GM12878 (cell line): Measurements from ENCODE around the gene TECTB. TPM values are rescaled to one million over a fixed set of nuclear protein-coding genes. Genes with fewer than 3 reads are reported as not detected.

Experiments used
- ATAC-seq: fragments of 200-7000 bp; cut with Tn5 transposase; 3 replicates; pipeline ENCODE4 v1.9.1; 2020; ENCODE audit warnings: mild to moderate bottlenecking, moderate library complexity
- BruUV-seq: library from RNA; stranded (reverse); fragments of 400-500 nt; replicated peaks from 2 replicates; lab custom pipeline; 2021; lab: Mats Ljungman, UMichigan
- CTCF ChIA-PET: fragments of 300-600 bp; sonication (Branson Sonifier 250); formaldehyde crosslinking; extraction: SDS; loops from one replicate; lab custom pipeline; 2021; ENCODE audit warnings: inconsistent platforms; lab: Yijun Ruan, JAX
- POLR2A ChIA-PET: fragments of 350-600 bp; formaldehyde crosslinking; extraction: SDS; loops from one replicate; lab custom pipeline; 2021; ENCODE audit warnings: inconsistent platforms; lab: Charles Lee
- RAD21 ChIA-PET: fragments of 300-600 bp; sonication (Branson Sonifier 250); formaldehyde crosslinking; loops from one replicate; lab custom pipeline; 2023; ENCODE audit warnings: antibody characterized with exemption; ENCODE audit not compliant: unreplicated experiment; lab: Charles Lee
- SMC1A ChIA-PET: fragments of 300-600 bp; sonication (Branson Sonifier 250); formaldehyde crosslinking; loops from one replicate; lab custom pipeline; 2023; ENCODE audit not compliant: unreplicated experiment, uncharacterized antibody; lab: Charles Lee
- DNase-seq: peaks from one replicate; pipeline ENCODE4 v3.0.0-alpha.2; 2011; ENCODE audit warnings: low read depth, low spot score
- FAIRE-seq: peaks from 3 replicates; lab custom pipeline; 2011; peaks lifted over from hg19 to GRCh38; lab: Jason Lieb, UNC
- H2AFZ ChIP-seq: 2 replicates; pipeline ENCODE4 v1.6.0; 2011; ENCODE audit warnings: low read depth, low read length, control low read depth; ENCODE audit not compliant: control insufficient read depth
- H3K27ac ChIP-seq: 2 replicates; pipeline ENCODE4 v1.5.1; 2011; ENCODE audit warnings: control low read depth; ENCODE audit not compliant: control insufficient read depth, insufficient read depth
- H3K27me3 ChIP-seq, 2 experiments: replicated peaks in 1 of 2; 2 replicates each; pipeline versions ENCODE4 v1.6.0 to v1.6.1; 2011; ENCODE audit warnings: low read length in 1 of 2; ENCODE audit not compliant: control insufficient read depth in 2 of 2, insufficient read depth in 2 of 2
- H3K36me3 ChIP-seq, 2 experiments: 2 replicates each; pipeline ENCODE4 v1.5.1; 2011; ENCODE audit warnings: low read length in 1 of 2; ENCODE audit not compliant: control insufficient read depth in 2 of 2, insufficient read depth in 2 of 2
- H3K4me1 ChIP-seq: 2 replicates; pipeline ENCODE4 v1.6.1; 2011; ENCODE audit warnings: mild to moderate bottlenecking, low read length, moderate library complexity, mixed read lengths; ENCODE audit not compliant: control insufficient read depth, insufficient read depth
- H3K4me2 ChIP-seq: 2 replicates; pipeline ENCODE4 v1.6.0; 2011; ENCODE audit warnings: control low read depth; ENCODE audit not compliant: control insufficient read depth, insufficient read depth
- H3K4me3 ChIP-seq: fragments of 200-600 bp; sonication (generic); 2 replicates; pipeline ENCODE4 v1.5.1; 2016
- H3K79me2 ChIP-seq: 2 replicates; pipeline ENCODE4 v1.6.0; 2011; ENCODE audit warnings: low read length; ENCODE audit not compliant: control insufficient read depth, insufficient read depth
- H3K9ac ChIP-seq: 2 replicates; pipeline ENCODE4 v1.8.0; 2011; ENCODE audit warnings: low read length, control low read depth, mixed read lengths; ENCODE audit not compliant: control insufficient read depth, insufficient read depth
- H3K9me3 ChIP-seq: replicated peaks from 3 replicates; pipeline ENCODE4 v1.5.1; 2011; ENCODE audit warnings: mild to moderate bottlenecking, low read length; ENCODE audit not compliant: control insufficient read depth, insufficient read depth
- H4K20me1 ChIP-seq: 2 replicates; pipeline ENCODE4 v1.6.0; 2011; ENCODE audit not compliant: control insufficient read depth, insufficient read depth
- ASH2L ChIP-seq: fragments of 300-600, 200-600 bp; sonication (generic); IDR thresholded peaks from 2 replicates; pipeline ENCODE4 v1.6.1; 2017; ENCODE audit warnings: low read depth, mild to moderate bottlenecking, borderline replicate concordance
- DPF2 ChIP-seq: fragments of 450-650 bp; IDR thresholded peaks from 2 replicates; pipeline ENCODE4 v1.6.1; 2017; ENCODE audit warnings: mild to moderate bottlenecking
- GABPA ChIP-seq: IDR thresholded peaks from 2 replicates; pipeline ENCODE4 v1.6.1; 2014; ENCODE audit warnings: antibody characterized with exemption, low read depth, mild to moderate bottlenecking, inconsistent platforms
- IRF4 ChIP-seq: IDR thresholded peaks from 2 replicates; pipeline ENCODE4 v1.6.1; 2011; ENCODE audit warnings: low read depth, low read length
- JUND ChIP-seq: IDR thresholded peaks from 2 replicates; pipeline ENCODE4 v1.6.1; 2012; ENCODE audit warnings: low read depth, mild to moderate bottlenecking, low read length, improper control_type of control experiment, moderate library complexity
- MTA3 ChIP-seq: IDR thresholded peaks from 2 replicates; pipeline ENCODE4 v1.6.1; 2012; ENCODE audit warnings: low read length, inconsistent platforms, borderline replicate concordance
- MYB ChIP-seq: fragments of 150-350 bp; IDR thresholded peaks from 2 replicates; pipeline ENCODE4 v1.6.1; 2014; ENCODE audit warnings: mild to moderate bottlenecking, low read depth, low read length, borderline replicate concordance
- NRF1 ChIP-seq: conservative IDR thresholded peaks from 2 replicates; pipeline ENCODE4 v1.6.1; 2011; ENCODE audit warnings: mild to moderate bottlenecking, low read depth, low read length, improper control_type of control experiment
- PML ChIP-seq: IDR thresholded peaks from 2 replicates; pipeline ENCODE4 v1.6.1; 2012; ENCODE audit warnings: low read length, inconsistent platforms
- RUNX3 ChIP-seq: IDR thresholded peaks from 2 replicates; pipeline ENCODE4 v1.6.1; 2012; ENCODE audit warnings: low read length, inconsistent platforms
- SIX5 ChIP-seq: IDR thresholded peaks from 2 replicates; pipeline ENCODE4 v1.6.1; 2011; ENCODE audit warnings: mild to moderate bottlenecking, low read depth, low read length, moderate library complexity; ENCODE audit not compliant: severe bottlenecking
- SUPT20H ChIP-seq: IDR thresholded peaks from 2 replicates; pipeline ENCODE4 v1.6.1; 2011; ENCODE audit warnings: low read depth, mild to moderate bottlenecking, low read length, moderate library complexity, borderline replicate concordance; ENCODE audit not compliant: control insufficient read depth
- USF1 ChIP-seq: IDR thresholded peaks from 2 replicates; pipeline ENCODE4 v1.6.1; 2011; ENCODE audit warnings: borderline replicate concordance, low read depth, mild to moderate bottlenecking, moderate library complexity, mixed read lengths, low read length; ENCODE audit not compliant: insufficient read depth; ENCODE audit errors: extremely low read length
- ZBED1 ChIP-seq: IDR thresholded peaks from 2 replicates; pipeline ENCODE4 v1.6.1; 2016; ENCODE audit warnings: borderline replicate concordance
- ZSCAN29 ChIP-seq: fragments of 450-650 bp; IDR thresholded peaks from 2 replicates; pipeline ENCODE4 v1.6.1; 2017; ENCODE audit warnings: mild to moderate bottlenecking, moderate library complexity
- WGBS: methylation state at CpG from one replicate; pipeline ENCODE4 v1.1.6; 2016; ENCODE audit warnings: low lambda C conversion rate; ENCODE audit not compliant: insufficient replicate concordance, insufficient coverage; ENCODE audit errors: missing lambda C conversion rate; 5-methylcytosine and 5-hydroxymethylcytosine counted together
- in situ Hi-C: fragments of 300-500 bp; cut with MboI; formaldehyde crosslinking; loops from 9 replicates; pipeline ENCODE4 v1.14.3; 2018; ENCODE audit warnings: mixed read lengths
- intact Hi-C: fragments of 100-400 bp; cut with micrococcal nuclease; formaldehyde crosslinking; loops from one replicate; pipeline ENCODE4 v1.14.2; 2022; ENCODE audit not compliant: unreplicated experiment
- polyA plus RNA-seq, 11 experiments: library from polyadenylated mRNA; depleted of rRNA in 4 of 11; unstranded in 6 of 11; stranded (reverse) in 5 of 11; fragments of >200 nt; fragmentation: Nextera tagmentation in 4 of 11; fragmentation: Illumina TruSeq in 1 of 11; extraction: Ambion mirVana in 4 of 11; extraction: Trizol in 1 of 11; gene quantifications; 1 replicate in 1 of 11; 2 replicates in 10 of 11; pipeline versions ENCODE4 v1.2.1 to v1.2.3, GENCODE V29; 2011 to 2016; ENCODE audit warnings: inconsistent platforms in 2 of 11, missing spikeins in 2 of 11, low read depth in 1 of 11
- total RNA-seq, 4 experiments: library from RNA; depleted of rRNA in 3 of 4; stranded (reverse); fragments of >200 nt in 3 of 4; fragmentation: Illumina TruSeq in 1 of 4; extraction: Trizol in 1 of 4; gene quantifications; 2 replicates each; pipeline versions ENCODE4 v1.2.1 to v1.2.3, GENCODE V29; 2013 to 2021

The TECTB gene
- total and polyA plus RNA-seq, 10 of the 15 experiments (the other 5 are each of a cell fraction or from before 2014, with no cell fraction given): not detected

GRCh38 chr10:112248584-112249295, 34.5 kb upstream of the TECTB start:
- no peaks in the 10 kb centered on the region for H3K79me2 ChIP-seq
- POLR2A ChIA-PET: no interaction called here
- intact Hi-C loops: no loop called here
- no peak overlapping the region for H3K4me3 ChIP-seq
- H3K4me2 ChIP-seq: no peak overlapping the region
- no peak for DNase-seq
- WGBS: 18% methylated on average over 2 of the region's 2 CpGs
- RAD21 ChIA-PET: no interaction called here
- no peaks in the 10 kb centered on the region for H4K20me1 ChIP-seq
- ATAC-seq: no peak
- FAIRE-seq: no peak
- H3K27ac ChIP-seq: no peak overlapping the region
- H3K9me3 ChIP-seq: peaks cover 1% of the 10 kb centered on the region; the same call in 1 of the 3 replicates
- no peak overlapping the region for H2AFZ ChIP-seq
- no peak overlapping the region for H3K9ac ChIP-seq
- CTCF ChIA-PET: no interaction called here
- TF ChIP-seq DPF2 (no peak), SIX5 (no peak), USF1 (no peak), JUND (no peak), GABPA (no peak), PML (no peak), ZSCAN29 (no peak), MTA3 (no peak), MYB (no peak), RUNX3 (no peak), IRF4 (no peak), SUPT20H (no peak), NRF1 (no peak), ZBED1 (no peak), ASH2L (no peak)
- H3K4me1 ChIP-seq: no peaks in the 10 kb centered on the region
- no peaks in the 10 kb centered on the region for H3K36me3 ChIP-seq
- in situ Hi-C loops: no loop called here
- BruUV-seq: no TSS peak
- SMC1A ChIA-PET: interaction anchor here (0.6 kb wide), 1 partner anchor 78 kb away, joined by 3 read pairs; no protein-coding TSS in a partner anchor
- no peaks in the 10 kb centered on the region for H3K27me3 ChIP-seq
